ENCODE data around the gene BCAR3. TPM values are rescaled to one million over a fixed set of nuclear protein-coding genes. Genes with fewer than 3 reads are reported as not detected.

BCAR3 gene
- total and polyA plus RNA-seq, 2 of the 4 experiments (the other 2 are of a cell fraction), result 41.4 to 46.4 TPM

GRCh38 chr1:93567255-93567918 is 114.2 kb downstream of the BCAR3 start (continued):
- peak; percentile 71; the same call in 1 of the 2 replicates for TF ChIP-seq MAZ (IDR thresholded peaks at IDR 0.05; ENCODE audit: borderline replicate concordance, low read depth, low read length)

GRCh38 chr1:93566227-93566626 is 115.4 kb downstream of the BCAR3 start:
- Histone ChIP-seq H3K4me1 (ENCODE audit: control insufficient read depth, insufficient read depth, low read length) (peaks cover 10% of the 10 kb centered on the region), H3K56ac (ENCODE audit: extremely low read depth, insufficient read depth, low read length) (no peak overlapping the region), H3K36me3 (ENCODE audit: control insufficient read depth, insufficient read depth, low read length) (peaks cover 36% of the 10 kb centered on the region), H3K18ac (ENCODE audit: low read depth, low read length) (no peak overlapping the region), H4K91ac (ENCODE audit: insufficient read depth, low read depth, low read length) (0 out of 2 replicates have a peak overlapping the region, but pooled peaks have one; percentile 11), H2AK9ac (replicated peaks; ENCODE audit: low read depth, low read length, poor library complexity) (no peak overlapping the region), H2AFZ (replicated peaks; ENCODE audit: low read length, poor library complexity) (no peak overlapping the region), H2BK5ac (ENCODE audit: low read depth, low read length, poor library complexity, severe bottlenecking) (peak overlapping the region; percentile 15), H4K5ac (ENCODE audit: low read depth, low read length) (no peak overlapping the region), H3K4ac (ENCODE audit: low read depth, low read length) (0 out of 2 replicates have a peak overlapping the region, but pooled peaks have one; percentile 2), H2BK20ac (ENCODE audit: low read depth, low read length) (peak overlapping the region; percentile 1; the same call in 1 of the 2 replicates), H3K23ac (ENCODE audit: low read depth, low read length) (no peak overlapping the region), H4K20me1 (ENCODE audit: insufficient read depth, low read length) (peaks cover 26% of the 10 kb centered on the region), H3K9me1 (ENCODE audit: insufficient read depth, low read length) (peaks cover 17% of the 10 kb centered on the region), H4K8ac (ENCODE audit: low read depth in 2 of 2, low read length in 2 of 2) (peak overlapping the region in 1 of 2 experiments; percentile 1; a peak in 1 of 4 replicates), H3K9ac (ENCODE audit: low read depth, low read length) (no peak overlapping the region), H3K4me3 (ENCODE audit: insufficient read depth, low read depth, low read length) (no peak overlapping the region), H3K79me1 (ENCODE audit: low read depth in 1 of 2, low read length in 2 of 2) (peaks cover 14 to 63% of the 10 kb centered on the region in 2 experiments), H3K9me3 (ENCODE audit: control insufficient read depth, insufficient read depth, low read length) (no peaks in the 10 kb centered on the region), H3K27ac (ENCODE audit: insufficient read depth, low read length) (peak overlapping the region; percentile 63; the same call in 1 of the 2 replicates), H2BK120ac (ENCODE audit: low read depth, low read length) (no peak overlapping the region), H2AK5ac (ENCODE audit: low read depth, low read length) (peak overlapping the region; percentile 38; the same call in 1 of the 2 replicates), H3K14ac (replicated peaks; ENCODE audit: low read depth, low read length) (no peak overlapping the region), H3K27me3 (ENCODE audit: control insufficient read depth, insufficient read depth, low read length) (no peaks in the 10 kb centered on the region), H3K4me2 (ENCODE audit: low read depth, low read length) (no peak overlapping the region), H2BK15ac (ENCODE audit: low read depth, low read length) (no peak overlapping the region)
- in situ Hi-C loops (cut with MboI; ENCODE audit: low sequenced_read_pairs), result loop anchor here (25.0 kb wide), 1 partner anchor 104 kb away; no protein-coding TSS in a partner anchor
- TF ChIP-seq SMC3 (IDR thresholded peaks at IDR 0.05; ENCODE audit: low read depth, low read length) (no peak), CEBPB (IDR thresholded peaks at IDR 0.05; ENCODE audit: low read depth, low read length) (peak; percentile 62)
- ATAC-seq (ENCODE audit: low read depth) (no peak), DNase-seq (no peak)
- dilution Hi-C loops (cut with HindIII; ENCODE audit: low sequenced_read_pairs, unreplicated experiment), result no loop called here
- 100% methylated on average over 1 of the region's 10 CpGs; no CpG with 5 or more reads in 1 of the 2 experiments for WGBS, 2 experiments (ENCODE audit: extremely low coverage in 2 of 2, insufficient read length in 1 of 2)
- no TSS peak for BruUV-seq (replicated peaks)
- intact Hi-C loops (cut with micrococcal nuclease), result no loop called here
- ChIA-PET CTCF (no interaction called here), POLR2A (ENCODE audit: unreplicated experiment) (no interaction called here)

Measured in IMR-90 (cell line).